Measurements from ENCODE around the gene C20orf141. TPM values are rescaled to one million over a fixed set of nuclear protein-coding genes. Genes with fewer than 3 reads are reported as not detected.
"Not testable (repeated sequence)": the region's sequence is repeated elsewhere in the genome, so short reads cannot be mapped to it uniquely, and the experiment has no call there.

Gene C20orf141
- polyA plus RNA-seq, 1 donor, result not detected

- peak; percentile 37 for DNase-seq
These were observed 14.9 kb upstream of the C20orf141 start for GRCh38 chr20:2799688-2800520.

- peak; percentile 55 for DNase-seq
These were observed 14.1 kb upstream of the C20orf141 start, which contains the start of gene CPXM1 for GRCh38 chr20:2800521-2801285. Gene CPXM1 (minus strand): TSS chr20:2800627. CDS start chr20:2800572, 55 bp downstream.

- no peak for DNase-seq
These were observed 13.5 kb upstream of the C20orf141 start for GRCh38 chr20:2801286-2801728.

- no peak for DNase-seq
These were observed 10.6 kb upstream of the C20orf141 start for GRCh38 chr20:2804041-2804828.

GRCh38 chr20:2804852-2805688, 9.7 kb upstream of the C20orf141 start:
- no peak for DNase-seq

GRCh38 chr20:2805689-2806350, 9.0 kb upstream of the C20orf141 start:
- no peak for DNase-seq

- no peak for DNase-seq
These were observed 8.5 kb upstream of the C20orf141 start for GRCh38 chr20:2806351-2806701.

GRCh38 chr20:2807019-2807418, 7.8 kb upstream of the C20orf141 start:
- no peak for DNase-seq

GRCh38 chr20:2807929-2808328, 6.9 kb upstream of the C20orf141 start:
- DNase-seq, result not testable (repeated sequence)

- DNase-seq, result no peak
These were observed 5.1 kb upstream of the C20orf141 start for GRCh38 chr20:2809690-2810089.

- no peak for DNase-seq
These were observed 2.6 kb upstream of the C20orf141 start for GRCh38 chr20:2812189-2812588.

- no peak for DNase-seq
These were observed 711 bp upstream of the C20orf141 start for GRCh38 chr20:2814076-2814475.

GRCh38 chr20:2815242-2815900, 584 bp downstream of the C20orf141 start:
- no peak for DNase-seq

GRCh38 chr20:2816030-2816582, 1.3 kb downstream of the C20orf141 start, which contains the start of gene TMEM239:
Gene TMEM239 (plus strand): TSS chr20:2816364. CDS start chr20:2816555, 191 bp downstream.
- DNase-seq, result no peak

- no peak for DNase-seq
These were observed 2.0 kb downstream of the C20orf141 start for GRCh38 chr20:2816583-2817340.

GRCh38 chr20:2817341-2817726, 2.5 kb downstream of the C20orf141 start:
- DNase-seq, result no peak

GRCh38 chr20:2817891-2818595, 3.3 kb downstream of the C20orf141 start:
- DNase-seq, result no peak

- DNase-seq, result no peak
These were observed 5.5 kb downstream of the C20orf141 start for GRCh38 chr20:2820084-2820895.
